Mammary epithelial cell (primary cell): ENCODE data around the gene C15orf40.

Experiments used
- EZH2 ChIP-seq: IDR thresholded peaks from 2 replicates; pipeline ENCODE4 v1.6.1; 2012; ENCODE audit warnings: low read length, inconsistent platforms, borderline replicate concordance
- TF ChIP-seq, protein P1 (sequence below), 2 donors: IDR thresholded peaks in 1 of 2; conservative IDR thresholded peaks in 1 of 2; 2 replicates each; pipeline ENCODE4 v1.5.1; 2011 to 2012; ENCODE audit warnings: inconsistent platforms in 2 of 2, low read length in 2 of 2, mild to moderate bottlenecking in 2 of 2, control low read depth in 1 of 2, low read depth in 1 of 2; ENCODE audit not compliant: insufficient read depth in 1 of 2; ENCODE audit errors: extremely low read depth in 1 of 2

DNA sequence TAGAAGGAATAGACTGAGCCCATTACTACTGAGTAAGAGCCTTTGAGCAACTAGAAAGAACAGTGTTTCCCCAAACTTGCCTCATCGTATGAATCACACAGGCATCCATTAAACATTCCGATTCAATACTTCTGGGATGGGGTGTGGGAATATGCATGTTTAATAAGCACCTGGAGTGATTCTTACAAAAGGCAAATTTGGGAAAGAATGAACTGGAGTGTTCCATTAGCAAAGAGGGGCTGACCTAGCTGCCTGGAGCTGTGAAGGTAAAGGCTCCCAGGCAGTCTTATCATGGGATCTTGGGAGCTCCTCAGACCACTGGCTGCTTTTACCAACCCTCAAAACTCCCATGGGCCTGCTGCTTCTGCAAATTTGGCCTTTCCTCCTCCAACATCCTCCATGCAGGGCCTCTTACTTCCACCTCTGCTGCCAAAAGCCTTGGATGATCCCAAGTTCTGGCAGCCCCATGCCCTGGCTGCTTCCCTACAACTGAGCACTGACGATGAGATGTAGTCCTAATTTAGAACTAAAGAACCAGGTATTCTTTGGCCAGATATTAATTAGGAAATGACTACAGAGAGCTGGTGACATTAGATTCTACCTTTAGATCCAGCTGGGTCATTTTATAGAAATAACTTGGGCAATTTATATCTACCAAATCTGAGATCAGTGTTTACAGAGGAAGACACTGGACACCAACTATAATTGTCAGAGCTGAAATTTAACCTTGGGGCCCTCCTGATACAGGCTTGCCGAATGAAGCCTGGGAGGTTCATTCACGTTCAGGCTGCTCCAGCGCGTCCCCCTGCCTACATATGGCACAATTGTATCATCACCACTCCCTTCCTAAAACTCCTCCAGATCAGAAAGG is 47.7 kb downstream of the C15orf40 start:
- no peak for TF ChIP-seq EZH2
- TF ChIP-seq, protein P1, sequence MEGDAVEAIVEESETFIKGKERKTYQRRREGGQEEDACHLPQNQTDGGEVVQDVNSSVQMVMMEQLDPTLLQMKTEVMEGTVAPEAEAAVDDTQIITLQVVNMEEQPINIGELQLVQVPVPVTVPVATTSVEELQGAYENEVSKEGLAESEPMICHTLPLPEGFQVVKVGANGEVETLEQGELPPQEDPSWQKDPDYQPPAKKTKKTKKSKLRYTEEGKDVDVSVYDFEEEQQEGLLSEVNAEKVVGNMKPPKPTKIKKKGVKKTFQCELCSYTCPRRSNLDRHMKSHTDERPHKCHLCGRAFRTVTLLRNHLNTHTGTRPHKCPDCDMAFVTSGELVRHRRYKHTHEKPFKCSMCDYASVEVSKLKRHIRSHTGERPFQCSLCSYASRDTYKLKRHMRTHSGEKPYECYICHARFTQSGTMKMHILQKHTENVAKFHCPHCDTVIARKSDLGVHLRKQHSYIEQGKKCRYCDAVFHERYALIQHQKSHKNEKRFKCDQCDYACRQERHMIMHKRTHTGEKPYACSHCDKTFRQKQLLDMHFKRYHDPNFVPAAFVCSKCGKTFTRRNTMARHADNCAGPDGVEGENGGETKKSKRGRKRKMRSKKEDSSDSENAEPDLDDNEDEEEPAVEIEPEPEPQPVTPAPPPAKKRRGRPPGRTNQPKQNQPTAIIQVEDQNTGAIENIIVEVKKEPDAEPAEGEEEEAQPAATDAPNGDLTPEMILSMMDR (conservative IDR thresholded peaks at IDR 0.05 in 1 of 2, IDR thresholded peaks at IDR 0.05 in 1 of 2; ENCODE audit: extremely low read depth in 1 of 2, insufficient read depth in 1 of 2, low read depth in 1 of 2, low read length in 2 of 2): no peak
